Effector memory CD8-positive, alpha-beta T cell (primary cell): ENCODE data around the gene ELMO2.

Source experiments
- ATAC-seq: fragments of 150-1000 bp; cut with Tn5 transposase; replicated peaks from 2 replicates; pipeline ENCODE4 v1.10.0; 2021; ENCODE audit warnings: mild to moderate bottlenecking, moderate library complexity
- DNase-seq, 3 experiments: peaks; one replicate each; pipeline ENCODE4 v3.0.0; 2021
- H3K27ac Mint-ChIP-seq, 2 donors: one replicate each; pipeline ENCODE4 v1.8.0; 2022; ENCODE audit warnings: mild to moderate bottlenecking in 2 of 2, mixed read lengths in 2 of 2, moderate library complexity in 2 of 2
- H3K27me3 Mint-ChIP-seq, 2 donors: one replicate each; pipeline ENCODE4 v1.8.0; 2022; ENCODE audit warnings: mixed read lengths in 2 of 2
- H3K36me3 Mint-ChIP-seq: one replicate; pipeline ENCODE4 v1.8.0; 2022; ENCODE audit warnings: mild to moderate bottlenecking, moderate library complexity, mixed read lengths; ENCODE audit not compliant: insufficient read depth
- H3K4me1 Mint-ChIP-seq, 2 donors: one replicate each; pipeline ENCODE4 v1.8.0; 2022; ENCODE audit warnings: low read depth in 2 of 2, mixed read lengths in 2 of 2
- H3K4me3 Mint-ChIP-seq, 2 donors: one replicate each; pipeline ENCODE4 v1.8.0; 2022; ENCODE audit warnings: mild to moderate bottlenecking in 2 of 2, mixed read lengths in 2 of 2, moderate library complexity in 2 of 2
- H3K9me3 Mint-ChIP-seq, 2 donors: one replicate each; pipeline ENCODE4 v1.8.0; 2022; ENCODE audit warnings: mixed read lengths in 2 of 2
- total RNA-seq, 9 experiments: gene quantifications; one replicate each; lab custom pipeline; 2026; lab: John Stamatoyannopoulos, UW

The ELMO2 gene
- total RNA-seq = 57.8 to 113 (median 85.5) reads per million in 9 experiments

GRCh38 chr20:46406200-46406985 lies at the start of gene ELMO2:
Gene ELMO2 (minus strand): TSS chr20:46406615. CDS start chr20:46394482, 12,133 bp downstream.
- Mint-ChIP-seq H3K27ac (peak within 1 kb of the TSS; percentile 96 to 98), H3K36me3 (peaks cover 21% of the 10 kb centered on the region), H3K9me3 (no peaks in the 10 kb centered on the region), H3K4me3 (peak within 1 kb of the TSS; percentile 94 to 96), H3K27me3 (no peaks in the 10 kb centered on the region), H3K4me1 (peaks cover 45 to 56% of the 10 kb centered on the region in 2 donors)
- ATAC-seq (peak; percentile 84), DNase-seq (peak; percentile 94 to 96 (median 94))

GRCh38 chr20:46455729-46456128 lies 49.3 kb upstream of the ELMO2 start:
- Mint-ChIP-seq H3K4me3 (no peak overlapping the region), H3K36me3 (no peaks in the 10 kb centered on the region), H3K27me3 (peaks cover 47 to 53% of the 10 kb centered on the region in 2 donors), H3K4me1 (no peaks in the 10 kb centered on the region), H3K9me3 (peaks cover 9 to 18% of the 10 kb centered on the region in 2 donors), H3K27ac (no peak overlapping the region)
- DNase-seq (no peak), ATAC-seq (no peak)

- H3K27me3 Mint-ChIP-seq = peaks cover 57 to 63% of the 10 kb centered on the region in 2 donors
- DNase-seq (no peak), ATAC-seq (no peak)
- H3K27ac Mint-ChIP-seq = no peak overlapping the region
- H3K4me3 Mint-ChIP-seq = no peak overlapping the region
- no peaks in the 10 kb centered on the region for H3K9me3 Mint-ChIP-seq
- peaks cover 4% of the 10 kb centered on the region for H3K36me3 Mint-ChIP-seq
- no peaks in the 10 kb centered on the region for H3K4me1 Mint-ChIP-seq
Measured at GRCh38 chr20:46446851-46447250, 40.4 kb upstream of the ELMO2 start.

- no peak for DNase-seq
- ATAC-seq = no peak
- H3K27me3 Mint-ChIP-seq = peaks cover 44 to 63% of the 10 kb centered on the region in 2 donors
- H3K27ac Mint-ChIP-seq = no peak overlapping the region
- H3K36me3 Mint-ChIP-seq = peaks cover 2% of the 10 kb centered on the region
- no peak overlapping the region for H3K4me3 Mint-ChIP-seq
- no peaks in the 10 kb centered on the region for H3K4me1 Mint-ChIP-seq
- no peaks in the 10 kb centered on the region for H3K9me3 Mint-ChIP-seq
Measured at GRCh38 chr20:46439837-46440236, 33.4 kb upstream of the ELMO2 start.

- peaks cover 2% of the 10 kb centered on the region for H3K36me3 Mint-ChIP-seq
- DNase-seq = peak in 2 of 3 experiments; percentile 10 to 15
Measured at GRCh38 chr20:46438156-46438750, 31.8 kb upstream of the ELMO2 start.

GRCh38 chr20:46435146-46435545 lies 28.7 kb upstream of the ELMO2 start:
- no peak for ATAC-seq
- H3K36me3 Mint-ChIP-seq = no peaks in the 10 kb centered on the region
- H3K27ac Mint-ChIP-seq = no peak overlapping the region
- H3K4me3 Mint-ChIP-seq = no peak overlapping the region
- H3K27me3 Mint-ChIP-seq = peaks cover 45 to 76% of the 10 kb centered on the region in 2 donors
- no peaks in the 10 kb centered on the region for H3K9me3 Mint-ChIP-seq
- DNase-seq = no peak
- H3K4me1 Mint-ChIP-seq = no peaks in the 10 kb centered on the region

More at GRCh38 chr20:46438156-46438750, 31.8 kb upstream of the ELMO2 start:
- Mint-ChIP-seq H3K27ac (no peak overlapping the region), H3K27me3 (peaks cover 44 to 67% of the 10 kb centered on the region in 2 donors), H3K4me1 (no peaks in the 10 kb centered on the region), H3K9me3 (no peaks in the 10 kb centered on the region), H3K4me3 (no peak overlapping the region)
- peak; percentile 51 for ATAC-seq

- Mint-ChIP-seq H3K9me3 (no peaks in the 10 kb centered on the region), H3K4me3 (no peak overlapping the region), H3K36me3 (no peaks in the 10 kb centered on the region), H3K27me3 (peaks cover 44 to 74% of the 10 kb centered on the region in 2 donors), H3K27ac (no peak overlapping the region), H3K4me1 (no peaks in the 10 kb centered on the region)
- DNase-seq = no peak
- ATAC-seq = no peak
Measured at GRCh38 chr20:46434597-46434996, 28.2 kb upstream of the ELMO2 start.

- H3K36me3 Mint-ChIP-seq = no peaks in the 10 kb centered on the region
- H3K9me3 Mint-ChIP-seq = no peaks in the 10 kb centered on the region
- ATAC-seq (no peak), DNase-seq (no peak)
- H3K4me1 Mint-ChIP-seq = no peaks in the 10 kb centered on the region
- H3K4me3 Mint-ChIP-seq = no peak overlapping the region
- peaks cover 47 to 74% of the 10 kb centered on the region in 2 donors for H3K27me3 Mint-ChIP-seq
- H3K27ac Mint-ChIP-seq = no peak overlapping the region
Measured at GRCh38 chr20:46433051-46433450, 26.6 kb upstream of the ELMO2 start.

GRCh38 chr20:46430921-46431712 lies 24.7 kb upstream of the ELMO2 start:
- Mint-ChIP-seq H3K4me3 (no peak overlapping the region), H3K36me3 (no peaks in the 10 kb centered on the region), H3K27ac (no peak overlapping the region), H3K9me3 (no peaks in the 10 kb centered on the region), H3K4me1 (no peaks in the 10 kb centered on the region), H3K27me3 (peaks cover 64 to 86% of the 10 kb centered on the region in 2 donors)
- no peak for DNase-seq
- ATAC-seq = no peak

- Mint-ChIP-seq H3K9me3 (no peaks in the 10 kb centered on the region), H3K4me3 (no peak overlapping the region), H3K27ac (no peak overlapping the region), H3K27me3 (peaks cover 75 to 82% of the 10 kb centered on the region in 2 donors), H3K36me3 (no peaks in the 10 kb centered on the region), H3K4me1 (peaks cover 0 to 4% of the 10 kb centered on the region in 2 donors)
- ATAC-seq (no peak), DNase-seq (no peak)
Measured at GRCh38 chr20:46427384-46427783, 21.0 kb upstream of the ELMO2 start.

GRCh38 chr20:46423882-46424482 lies 17.6 kb upstream of the ELMO2 start:
- ATAC-seq (no peak), DNase-seq (no peak)
- H3K27me3 Mint-ChIP-seq = peaks cover 63 to 72% of the 10 kb centered on the region in 2 donors
- H3K36me3 Mint-ChIP-seq = no peaks in the 10 kb centered on the region
- H3K4me1 Mint-ChIP-seq = peaks cover 0 to 4% of the 10 kb centered on the region in 2 donors
- H3K27ac Mint-ChIP-seq = no peak overlapping the region
- no peak overlapping the region for H3K4me3 Mint-ChIP-seq
- H3K9me3 Mint-ChIP-seq = no peaks in the 10 kb centered on the region

- Mint-ChIP-seq H3K4me1 (peaks cover 0 to 4% of the 10 kb centered on the region in 2 donors), H3K27ac (no peak overlapping the region), H3K27me3 (peaks cover 61 to 72% of the 10 kb centered on the region in 2 donors), H3K9me3 (no peaks in the 10 kb centered on the region), H3K36me3 (no peaks in the 10 kb centered on the region), H3K4me3 (no peak overlapping the region)
- no peak for DNase-seq
- no peak for ATAC-seq
Measured at GRCh38 chr20:46423342-46423741, 16.9 kb upstream of the ELMO2 start.

GRCh38 chr20:46420878-46421277 lies 14.5 kb upstream of the ELMO2 start:
- H3K9me3 Mint-ChIP-seq = no peaks in the 10 kb centered on the region
- DNase-seq = no peak
- no peak for ATAC-seq
- H3K4me3 Mint-ChIP-seq = no peak overlapping the region
- no peak overlapping the region for H3K27ac Mint-ChIP-seq
- H3K27me3 Mint-ChIP-seq = peaks cover 50 to 57% of the 10 kb centered on the region in 2 donors
- no peaks in the 10 kb centered on the region for H3K36me3 Mint-ChIP-seq
- peaks cover 0 to 4% of the 10 kb centered on the region in 2 donors for H3K4me1 Mint-ChIP-seq
